ENCODE data around the gene TAF4. TPM values are rescaled to one million over a fixed set of nuclear protein-coding genes. Genes with fewer than 3 reads are reported as not detected.
A peak's percentile ranks its signal among the peaks of the same experiment; 100 is the strongest.

Gene TAF4
- total and polyA plus RNA-seq, 3 donors from 2014 or later = 30.7 to 111 (median 107) TPM

DNA sequence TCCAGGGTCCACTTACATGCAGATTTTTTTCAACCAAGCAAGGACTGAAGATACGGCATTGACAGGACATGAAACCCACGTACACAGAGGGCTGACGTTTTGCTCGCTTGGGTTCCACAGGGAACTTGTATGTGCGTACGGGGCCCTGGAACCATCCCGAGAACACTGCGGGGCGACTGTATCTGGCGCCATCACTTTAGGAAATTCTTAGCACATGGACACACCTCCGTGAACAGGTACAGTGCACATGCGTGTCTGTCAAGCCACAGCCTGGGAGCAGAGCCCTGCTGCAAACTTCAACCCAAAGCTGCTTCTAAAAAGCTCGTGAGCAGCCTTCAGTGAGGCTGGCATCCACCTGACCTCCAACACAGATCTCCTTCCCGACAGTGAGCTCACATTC lies 37.3 kb downstream of the TAF4 start:
- Histone ChIP-seq H3K4me1 (peaks cover 43% of the 10 kb centered on the region), H3K36me3 (ENCODE audit: low read depth, missing control alignments) (no peaks in the 10 kb centered on the region), H3K27ac (no peak overlapping the region), H3K4me3 (no peak overlapping the region), H3K27me3 (no peaks in the 10 kb centered on the region), H3K9me3 (no peaks in the 10 kb centered on the region)
- 89 to 92% methylated on average over 10 to 14 of the region's 14 CpGs for WGBS, 2 donors
- TF ChIP-seq POLR2A (IDR thresholded peaks at IDR 0.05) = no peak
- TF ChIP-seq, protein P1, sequence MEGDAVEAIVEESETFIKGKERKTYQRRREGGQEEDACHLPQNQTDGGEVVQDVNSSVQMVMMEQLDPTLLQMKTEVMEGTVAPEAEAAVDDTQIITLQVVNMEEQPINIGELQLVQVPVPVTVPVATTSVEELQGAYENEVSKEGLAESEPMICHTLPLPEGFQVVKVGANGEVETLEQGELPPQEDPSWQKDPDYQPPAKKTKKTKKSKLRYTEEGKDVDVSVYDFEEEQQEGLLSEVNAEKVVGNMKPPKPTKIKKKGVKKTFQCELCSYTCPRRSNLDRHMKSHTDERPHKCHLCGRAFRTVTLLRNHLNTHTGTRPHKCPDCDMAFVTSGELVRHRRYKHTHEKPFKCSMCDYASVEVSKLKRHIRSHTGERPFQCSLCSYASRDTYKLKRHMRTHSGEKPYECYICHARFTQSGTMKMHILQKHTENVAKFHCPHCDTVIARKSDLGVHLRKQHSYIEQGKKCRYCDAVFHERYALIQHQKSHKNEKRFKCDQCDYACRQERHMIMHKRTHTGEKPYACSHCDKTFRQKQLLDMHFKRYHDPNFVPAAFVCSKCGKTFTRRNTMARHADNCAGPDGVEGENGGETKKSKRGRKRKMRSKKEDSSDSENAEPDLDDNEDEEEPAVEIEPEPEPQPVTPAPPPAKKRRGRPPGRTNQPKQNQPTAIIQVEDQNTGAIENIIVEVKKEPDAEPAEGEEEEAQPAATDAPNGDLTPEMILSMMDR (IDR thresholded peaks at IDR 0.05) = no peak
- intact Hi-C loops (cut with DNase I; ENCODE audit: low total_unique reads) = no loop called here
- DNase-seq = no peak

DNA sequence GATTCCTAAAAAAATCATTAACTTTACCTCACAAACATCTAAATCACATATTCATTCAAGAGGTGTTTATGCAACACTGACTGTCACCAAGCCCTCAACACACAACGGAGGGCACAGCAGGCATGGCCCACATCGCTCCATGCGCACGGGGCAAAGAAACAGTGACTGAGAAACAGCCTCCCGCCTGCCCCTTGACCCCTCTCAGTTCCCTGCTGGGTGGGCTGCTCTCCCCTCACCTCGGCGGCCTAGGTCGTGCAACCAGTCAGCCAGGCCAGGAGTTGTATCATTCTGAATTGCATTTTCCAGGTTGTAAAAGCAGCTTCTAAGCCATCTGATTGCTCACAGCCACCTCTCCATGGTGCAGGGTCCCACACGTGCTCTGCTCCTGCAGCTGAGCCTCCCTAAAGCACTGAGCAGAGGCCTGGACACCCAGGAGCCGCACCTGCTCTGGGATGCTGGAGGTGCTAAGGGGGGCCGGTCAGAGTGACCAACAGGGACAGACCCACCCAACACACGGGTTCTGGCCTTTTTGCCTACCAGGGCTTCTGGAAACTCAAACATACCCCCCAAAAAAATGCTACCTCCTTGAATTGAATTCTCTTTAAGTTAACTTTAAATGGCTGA lies 37.9 kb downstream of the TAF4 start:
- DNase-seq = no peak
- TF ChIP-seq, protein P1 (IDR thresholded peaks at IDR 0.05) = no peak
- Histone ChIP-seq H3K4me3 (no peak overlapping the region), H3K9me3 (no peaks in the 10 kb centered on the region), H3K36me3 (ENCODE audit: low read depth, missing control alignments) (no peaks in the 10 kb centered on the region), H3K27me3 (no peaks in the 10 kb centered on the region), H3K27ac (no peak overlapping the region), H3K4me1 (peaks cover 42% of the 10 kb centered on the region)
- 87 to 91% methylated on average over 12 of the region's 12 CpGs for WGBS, 2 donors
- intact Hi-C loops (cut with DNase I; ENCODE audit: low total_unique reads) = no loop called here

GRCh38 chr20:62027116-62027515 lies 38.6 kb downstream of the TAF4 start:
- Histone ChIP-seq H3K36me3 (ENCODE audit: low read depth, missing control alignments) (no peaks in the 10 kb centered on the region), H3K4me3 (no peak overlapping the region), H3K27ac (no peak overlapping the region), H3K27me3 (no peaks in the 10 kb centered on the region), H3K9me3 (no peaks in the 10 kb centered on the region), H3K4me1 (peaks cover 40% of the 10 kb centered on the region)
- DNase-seq = no peak
- intact Hi-C loops (cut with DNase I; ENCODE audit: low total_unique reads) = no loop called here
- WGBS, 2 donors = 66 to 88% methylated on average over 9 of the region's 9 CpGs
- no peak for TF ChIP-seq POLR2A (IDR thresholded peaks at IDR 0.05)
- TF ChIP-seq, protein P1 (IDR thresholded peaks at IDR 0.05) = no peak

GRCh38 chr20:62026564-62026856 lies 39.2 kb downstream of the TAF4 start:
- intact Hi-C loops (cut with DNase I; ENCODE audit: low total_unique reads) = no loop called here
- Histone ChIP-seq H3K36me3 (ENCODE audit: low read depth, missing control alignments) (no peaks in the 10 kb centered on the region), H3K4me1 (peaks cover 41% of the 10 kb centered on the region), H3K9me3 (no peaks in the 10 kb centered on the region), H3K4me3 (no peak overlapping the region), H3K27ac (no peak overlapping the region), H3K27me3 (no peaks in the 10 kb centered on the region)
- DNase-seq = no peak
- 75 to 85% methylated on average over 8 to 11 of the region's 11 CpGs for WGBS, 2 donors
- TF ChIP-seq, protein P1 (IDR thresholded peaks at IDR 0.05) = no peak
- TF ChIP-seq POLR2A (IDR thresholded peaks at IDR 0.05) = no peak

DNA sequence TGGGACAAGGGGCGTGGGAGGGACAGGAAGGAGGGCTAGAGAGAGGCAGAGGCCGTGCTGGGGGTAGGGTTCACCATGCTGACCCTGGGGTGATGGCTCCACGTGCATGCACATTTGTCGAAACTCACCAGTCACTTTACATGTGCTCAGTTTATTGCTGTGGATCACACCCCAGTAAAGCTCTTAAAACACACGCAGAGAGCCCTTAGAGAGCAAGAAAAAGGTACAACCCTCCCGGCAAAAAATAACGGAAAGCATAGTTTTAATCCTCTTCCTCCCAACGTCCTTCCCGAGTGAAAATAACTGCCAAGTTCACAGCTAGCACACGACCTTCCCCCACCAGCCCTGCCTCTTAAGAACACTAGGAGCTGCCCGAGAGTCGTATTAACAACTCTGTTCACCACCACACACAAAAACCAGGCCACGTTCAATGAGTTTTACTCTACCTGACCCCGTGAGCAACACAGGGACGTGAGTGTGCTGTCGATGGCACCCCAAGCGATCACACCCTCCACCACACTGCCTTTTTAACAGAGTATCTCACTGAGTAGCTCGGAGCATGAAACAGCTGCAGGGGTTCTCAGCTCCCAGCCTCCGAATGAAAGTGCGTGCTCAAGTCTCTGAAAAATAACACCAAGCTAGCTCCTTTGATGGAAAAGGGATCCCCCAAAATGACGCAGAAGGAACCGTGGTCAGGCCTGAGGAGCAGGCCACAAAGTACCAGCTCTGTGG lies 39.7 kb downstream of the TAF4 start:
- H3K27ac ChIP-seq = peak overlapping the region in 1 of 2 donors; percentile 16
- no peaks in the 10 kb centered on the region for H3K36me3 ChIP-seq (ENCODE audit: low read depth, missing control alignments)
- intact Hi-C loops (cut with DNase I; ENCODE audit: low total_unique reads) = no loop called here
- H3K4me3 ChIP-seq = no peak overlapping the region
- 27 to 33% methylated on average over 22 of the region's 22 CpGs for WGBS, 2 donors
- H3K27me3 ChIP-seq = no peaks in the 10 kb centered on the region
- H3K9me3 ChIP-seq = no peaks in the 10 kb centered on the region
- DNase-seq = peak; percentile 83
- H3K4me1 ChIP-seq = peaks cover 44% of the 10 kb centered on the region
- TF ChIP-seq, protein P1 (IDR thresholded peaks at IDR 0.05) = peak; percentile 27 to 50 (median 42)
- TF ChIP-seq POLR2A (IDR thresholded peaks at IDR 0.05) = no peak

Data from testis (tissue), 3 donors.